Neural cell (in vitro differentiated cells): ENCODE results near the gene RASGRP1. TPM values are rescaled to one million over a fixed set of nuclear protein-coding genes. Genes with fewer than 3 reads are reported as not detected.

ENCODE experiments used
- H2AFZ ChIP-seq: fragments of 200-600, 300-800 bp; sonication (generic), shearing (Covaris generic); 2 replicates; pipeline ENCODE4 v1.6.0; 2014; ENCODE audit warnings: low read depth, mild to moderate bottlenecking, antibody characterized with exemption, low read length, moderate library complexity
- H3F3A ChIP-seq: fragments of 200-600 bp; shearing (Covaris generic); 2 replicates; pipeline ENCODE4 v1.6.1; 2016; ENCODE audit warnings: mild to moderate bottlenecking, moderate library complexity, mixed read lengths, antibody characterized with exemption, low read length; ENCODE audit not compliant: insufficient read depth, poor library complexity, severe bottlenecking
- H3K27ac ChIP-seq: fragments of 200-600, 300-800 bp; sonication (generic), shearing (Covaris generic); 2 replicates; pipeline ENCODE4 v1.5.1; 2014; ENCODE audit warnings: mild to moderate bottlenecking, low read length, moderate library complexity
- H3K27me3 ChIP-seq: fragments of 300-800, 200-600 bp; sonication (generic), shearing (Covaris generic); 2 replicates; pipeline ENCODE4 v1.6.0; 2014; ENCODE audit warnings: mild to moderate bottlenecking, low read depth, low read length, moderate library complexity; ENCODE audit not compliant: insufficient read depth
- H3K36me3 ChIP-seq: fragments of 300-800, 200-600 bp; sonication (generic), shearing (Covaris generic); 2 replicates; pipeline ENCODE4 v1.5.1; 2014; ENCODE audit warnings: mild to moderate bottlenecking, antibody characterized with exemption, low read length, moderate library complexity; ENCODE audit not compliant: insufficient read depth
- H3K4me2 ChIP-seq: fragments of 300-800, 200-600 bp; sonication (generic), shearing (Covaris generic); 2 replicates; pipeline ENCODE4 v1.6.0; 2014; ENCODE audit warnings: mild to moderate bottlenecking, low read length
- H3K4me3 ChIP-seq: fragments of 300-800, 200-600 bp; sonication (generic), shearing (Covaris generic); 2 replicates; pipeline ENCODE4 v1.5.1; 2014; ENCODE audit warnings: mild to moderate bottlenecking, low read length, moderate library complexity
- H3K79me2 ChIP-seq: fragments of 200-600 bp; shearing (Covaris generic); replicated peaks from 2 replicates; pipeline ENCODE4 v1.6.0; 2014; ENCODE audit warnings: mild to moderate bottlenecking, low read length, moderate library complexity; ENCODE audit not compliant: insufficient read depth
- H3K9ac ChIP-seq: fragments of 300-800, 200-600 bp; sonication (generic), shearing (Covaris generic); 2 replicates; pipeline ENCODE4 v1.6.1; 2016; ENCODE audit warnings: mild to moderate bottlenecking, low read length, mixed read lengths
- H3K9me2 ChIP-seq: fragments of 200-600 bp; shearing (Covaris generic); 2 replicates; pipeline ENCODE4 v1.6.1; 2016; ENCODE audit warnings: mild to moderate bottlenecking, low read length, mixed read lengths; ENCODE audit not compliant: insufficient read depth
- H3K9me3 ChIP-seq: fragments of 200-600, 300-800 bp; sonication (generic), shearing (Covaris generic); 2 replicates; pipeline ENCODE4 v1.6.1; 2016; ENCODE audit warnings: mild to moderate bottlenecking, mixed run types, low read length, moderate library complexity, mixed read lengths
- H4K20me1 ChIP-seq: fragments of 200-600 bp; shearing (Covaris generic); 2 replicates; pipeline ENCODE4 v1.6.1; 2016; ENCODE audit warnings: mild to moderate bottlenecking, mixed run types; ENCODE audit not compliant: insufficient read depth
- CTCF ChIP-seq: fragments of 450-650 bp; IDR thresholded peaks from 2 replicates; pipeline ENCODE4 v1.5.1; 2014; ENCODE audit warnings: antibody characterized with exemption, mild to moderate bottlenecking, moderate library complexity; ENCODE audit not compliant: poor library complexity, severe bottlenecking
- EP300 ChIP-seq: fragments of 450-650 bp; conservative IDR thresholded peaks from 2 replicates; pipeline ENCODE4 v1.6.1; 2014; ENCODE audit warnings: antibody characterized with exemption, mild to moderate bottlenecking, moderate library complexity; ENCODE audit not compliant: poor library complexity, severe bottlenecking
- EZH2 ChIP-seq: fragments of 200-600, 300-800 bp; shearing (Covaris generic), sonication (generic); IDR thresholded peaks from 2 replicates; pipeline ENCODE4 v1.6.1; 2014; ENCODE audit warnings: antibody characterized with exemption, low read length, borderline replicate concordance, mild to moderate bottlenecking; ENCODE audit not compliant: insufficient read depth, poor library complexity, severe bottlenecking
- MXI1 ChIP-seq: fragments of 450-650 bp; conservative IDR thresholded peaks from 2 replicates; pipeline ENCODE4 v1.6.1; 2014; ENCODE audit warnings: antibody characterized with exemption, mild to moderate bottlenecking; ENCODE audit not compliant: poor library complexity, severe bottlenecking
- POLR2AphosphoS5 ChIP-seq: IDR thresholded peaks from 2 replicates; pipeline ENCODE4 v1.6.1; 2012
- RAD21 ChIP-seq: fragments of 450-650 bp; conservative IDR thresholded peaks from 2 replicates; pipeline ENCODE4 v1.6.1; 2014; ENCODE audit warnings: antibody characterized with exemption, mild to moderate bottlenecking, moderate library complexity
- REST ChIP-seq: IDR thresholded peaks from 2 replicates; pipeline ENCODE4 v1.6.1; 2012; ENCODE audit warnings: borderline replicate concordance
- SMC3 ChIP-seq: fragments of 450-650 bp; conservative IDR thresholded peaks from 2 replicates; pipeline ENCODE4 v1.6.1; 2014; ENCODE audit warnings: antibody characterized with exemption, mild to moderate bottlenecking, moderate library complexity; ENCODE audit not compliant: poor library complexity
- TAF1 ChIP-seq: IDR thresholded peaks from 2 replicates; pipeline ENCODE4 v1.6.1; 2012; ENCODE audit warnings: low read depth
- polyA plus RNA-seq: library from polyadenylated mRNA; depleted of rRNA; stranded (reverse); fragments of >200 nt; gene quantifications from 2 replicates; pipeline ENCODE4 v1.2.3, GENCODE V29; 2014

RASGRP1 gene
- polyA plus RNA-seq, 1 donor from 2014 or later, result 3.1 TPM

GRCh38 chr15:38539008-38539343 lies 25.6 kb downstream of the RASGRP1 start:
- H3F3A ChIP-seq, result no peaks in the 10 kb centered on the region
- H2AFZ ChIP-seq, result no peak overlapping the region
- TF ChIP-seq REST (no peak), TAF1 (no peak), MXI1 (no peak), POLR2AphosphoS5 (no peak), RAD21 (no peak), CTCF (no peak), EZH2 (no peak), EP300 (no peak), SMC3 (no peak)

GRCh38 chr15:38538328-38539007 lies 26.1 kb downstream of the RASGRP1 start:
- no peaks in the 10 kb centered on the region for H4K20me1 ChIP-seq
- no peak overlapping the region for H3K4me3 ChIP-seq
- H3K27me3 ChIP-seq, result no peaks in the 10 kb centered on the region
- no peak overlapping the region for H3K27ac ChIP-seq
- no peaks in the 10 kb centered on the region for H3K9me2 ChIP-seq
- H3K36me3 ChIP-seq, result no peaks in the 10 kb centered on the region
- H2AFZ ChIP-seq, result no peak overlapping the region
- no peaks in the 10 kb centered on the region for H3K9me3 ChIP-seq
- no peak for TF ChIP-seq POLR2AphosphoS5
- TF ChIP-seq SMC3, result no peak
- TF ChIP-seq EP300, result no peak
- no peak for TF ChIP-seq REST
- TF ChIP-seq TAF1, result no peak
- no peak for TF ChIP-seq EZH2
- TF ChIP-seq CTCF, result no peak
- no peak for TF ChIP-seq RAD21
- no peak for TF ChIP-seq MXI1
- no peak overlapping the region for H3K4me2 ChIP-seq
- no peak overlapping the region for H3K9ac ChIP-seq
- no peaks in the 10 kb centered on the region for H3F3A ChIP-seq
- no peaks in the 10 kb centered on the region for H3K79me2 ChIP-seq

More at GRCh38 chr15:38539008-38539343, 25.6 kb downstream of the RASGRP1 start:
- Histone ChIP-seq H3K9me3 (no peaks in the 10 kb centered on the region), H3K79me2 (no peaks in the 10 kb centered on the region), H3K9ac (no peak overlapping the region), H3K4me2 (no peak overlapping the region), H3K27ac (no peak overlapping the region), H3K36me3 (no peaks in the 10 kb centered on the region), H3K4me3 (no peak overlapping the region), H3K27me3 (no peaks in the 10 kb centered on the region), H3K9me2 (no peaks in the 10 kb centered on the region), H4K20me1 (no peaks in the 10 kb centered on the region)
